AG08395 (cell line): Measurements from ENCODE around the gene EXD1.
"Not testable (repeated sequence)": the region's sequence is repeated elsewhere in the genome, so short reads cannot be mapped to it uniquely, and the experiment has no call there.

Experiments
- DNase-seq: peaks from one replicate; pipeline ENCODE4 v3.0.0; 2012; ENCODE audit warnings: mixed read lengths, low spot score

The EXD1 gene

GRCh38 chr15:41148065-41148464 is 82.5 kb downstream of the EXD1 start:
- no peak for DNase-seq

GRCh38 chr15:41139619-41140018 is 90.9 kb downstream of the EXD1 start:
- no peak for DNase-seq

GRCh38 chr15:41139112-41139511 is 91.4 kb downstream of the EXD1 start:
- not testable (repeated sequence) for DNase-seq

- not testable (repeated sequence) for DNase-seq
Measured at GRCh38 chr15:41135580-41135979, 95.0 kb downstream of the EXD1 start.

- DNase-seq: no peak
Measured at GRCh38 chr15:41133454-41133853, 97.1 kb downstream of the EXD1 start.
